Measurements from ENCODE around the gene CREB3L1. TPM values are rescaled to one million over a fixed set of nuclear protein-coding genes. Genes with fewer than 3 reads are reported as not detected.

The CREB3L1 gene
- total and polyA plus RNA-seq, 2 experiments from 2014 or later = 8.5 to 10.4 TPM

DNA sequence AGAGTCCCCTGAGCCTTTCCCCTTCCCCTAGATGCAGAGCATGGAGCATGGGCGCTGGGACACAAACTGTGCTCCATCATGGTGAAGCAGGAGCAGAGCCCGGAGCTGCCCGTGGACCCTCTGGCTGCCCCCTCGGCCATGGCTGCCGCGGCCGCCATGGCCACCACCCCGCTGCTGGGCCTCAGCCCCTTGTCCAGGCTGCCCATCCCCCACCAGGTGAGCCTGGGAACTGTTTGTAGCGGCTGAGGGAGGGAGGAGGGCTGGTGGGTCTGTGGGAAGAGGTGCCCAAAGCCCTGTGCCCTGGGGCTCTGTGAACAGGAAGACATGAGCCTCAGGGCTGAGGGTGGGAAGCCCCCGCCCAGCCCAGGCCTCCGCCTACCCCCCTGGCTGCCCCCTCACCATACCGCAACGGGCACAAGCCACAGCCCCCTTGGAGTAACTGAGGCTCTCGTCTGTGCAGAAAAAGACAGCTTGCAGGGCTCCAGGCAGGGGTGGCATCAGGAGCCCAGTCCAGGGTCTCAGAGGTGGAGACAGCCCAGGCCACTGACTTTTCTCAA is 30.4 kb downstream of the CREB3L1 start (continued):
- TF ChIP-seq, protein P1, sequence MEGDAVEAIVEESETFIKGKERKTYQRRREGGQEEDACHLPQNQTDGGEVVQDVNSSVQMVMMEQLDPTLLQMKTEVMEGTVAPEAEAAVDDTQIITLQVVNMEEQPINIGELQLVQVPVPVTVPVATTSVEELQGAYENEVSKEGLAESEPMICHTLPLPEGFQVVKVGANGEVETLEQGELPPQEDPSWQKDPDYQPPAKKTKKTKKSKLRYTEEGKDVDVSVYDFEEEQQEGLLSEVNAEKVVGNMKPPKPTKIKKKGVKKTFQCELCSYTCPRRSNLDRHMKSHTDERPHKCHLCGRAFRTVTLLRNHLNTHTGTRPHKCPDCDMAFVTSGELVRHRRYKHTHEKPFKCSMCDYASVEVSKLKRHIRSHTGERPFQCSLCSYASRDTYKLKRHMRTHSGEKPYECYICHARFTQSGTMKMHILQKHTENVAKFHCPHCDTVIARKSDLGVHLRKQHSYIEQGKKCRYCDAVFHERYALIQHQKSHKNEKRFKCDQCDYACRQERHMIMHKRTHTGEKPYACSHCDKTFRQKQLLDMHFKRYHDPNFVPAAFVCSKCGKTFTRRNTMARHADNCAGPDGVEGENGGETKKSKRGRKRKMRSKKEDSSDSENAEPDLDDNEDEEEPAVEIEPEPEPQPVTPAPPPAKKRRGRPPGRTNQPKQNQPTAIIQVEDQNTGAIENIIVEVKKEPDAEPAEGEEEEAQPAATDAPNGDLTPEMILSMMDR (conservative IDR thresholded peaks at IDR 0.05; ENCODE audit: low read depth in 2 of 2) = no peak
- TF ChIP-seq JUNB (IDR thresholded peaks at IDR 0.05; ENCODE audit: unreplicated experiment) (no peak), STAT1 (IDR thresholded peaks at IDR 0.05; ENCODE audit: unreplicated experiment) (no peak)
- TF ChIP-seq, protein P2, sequence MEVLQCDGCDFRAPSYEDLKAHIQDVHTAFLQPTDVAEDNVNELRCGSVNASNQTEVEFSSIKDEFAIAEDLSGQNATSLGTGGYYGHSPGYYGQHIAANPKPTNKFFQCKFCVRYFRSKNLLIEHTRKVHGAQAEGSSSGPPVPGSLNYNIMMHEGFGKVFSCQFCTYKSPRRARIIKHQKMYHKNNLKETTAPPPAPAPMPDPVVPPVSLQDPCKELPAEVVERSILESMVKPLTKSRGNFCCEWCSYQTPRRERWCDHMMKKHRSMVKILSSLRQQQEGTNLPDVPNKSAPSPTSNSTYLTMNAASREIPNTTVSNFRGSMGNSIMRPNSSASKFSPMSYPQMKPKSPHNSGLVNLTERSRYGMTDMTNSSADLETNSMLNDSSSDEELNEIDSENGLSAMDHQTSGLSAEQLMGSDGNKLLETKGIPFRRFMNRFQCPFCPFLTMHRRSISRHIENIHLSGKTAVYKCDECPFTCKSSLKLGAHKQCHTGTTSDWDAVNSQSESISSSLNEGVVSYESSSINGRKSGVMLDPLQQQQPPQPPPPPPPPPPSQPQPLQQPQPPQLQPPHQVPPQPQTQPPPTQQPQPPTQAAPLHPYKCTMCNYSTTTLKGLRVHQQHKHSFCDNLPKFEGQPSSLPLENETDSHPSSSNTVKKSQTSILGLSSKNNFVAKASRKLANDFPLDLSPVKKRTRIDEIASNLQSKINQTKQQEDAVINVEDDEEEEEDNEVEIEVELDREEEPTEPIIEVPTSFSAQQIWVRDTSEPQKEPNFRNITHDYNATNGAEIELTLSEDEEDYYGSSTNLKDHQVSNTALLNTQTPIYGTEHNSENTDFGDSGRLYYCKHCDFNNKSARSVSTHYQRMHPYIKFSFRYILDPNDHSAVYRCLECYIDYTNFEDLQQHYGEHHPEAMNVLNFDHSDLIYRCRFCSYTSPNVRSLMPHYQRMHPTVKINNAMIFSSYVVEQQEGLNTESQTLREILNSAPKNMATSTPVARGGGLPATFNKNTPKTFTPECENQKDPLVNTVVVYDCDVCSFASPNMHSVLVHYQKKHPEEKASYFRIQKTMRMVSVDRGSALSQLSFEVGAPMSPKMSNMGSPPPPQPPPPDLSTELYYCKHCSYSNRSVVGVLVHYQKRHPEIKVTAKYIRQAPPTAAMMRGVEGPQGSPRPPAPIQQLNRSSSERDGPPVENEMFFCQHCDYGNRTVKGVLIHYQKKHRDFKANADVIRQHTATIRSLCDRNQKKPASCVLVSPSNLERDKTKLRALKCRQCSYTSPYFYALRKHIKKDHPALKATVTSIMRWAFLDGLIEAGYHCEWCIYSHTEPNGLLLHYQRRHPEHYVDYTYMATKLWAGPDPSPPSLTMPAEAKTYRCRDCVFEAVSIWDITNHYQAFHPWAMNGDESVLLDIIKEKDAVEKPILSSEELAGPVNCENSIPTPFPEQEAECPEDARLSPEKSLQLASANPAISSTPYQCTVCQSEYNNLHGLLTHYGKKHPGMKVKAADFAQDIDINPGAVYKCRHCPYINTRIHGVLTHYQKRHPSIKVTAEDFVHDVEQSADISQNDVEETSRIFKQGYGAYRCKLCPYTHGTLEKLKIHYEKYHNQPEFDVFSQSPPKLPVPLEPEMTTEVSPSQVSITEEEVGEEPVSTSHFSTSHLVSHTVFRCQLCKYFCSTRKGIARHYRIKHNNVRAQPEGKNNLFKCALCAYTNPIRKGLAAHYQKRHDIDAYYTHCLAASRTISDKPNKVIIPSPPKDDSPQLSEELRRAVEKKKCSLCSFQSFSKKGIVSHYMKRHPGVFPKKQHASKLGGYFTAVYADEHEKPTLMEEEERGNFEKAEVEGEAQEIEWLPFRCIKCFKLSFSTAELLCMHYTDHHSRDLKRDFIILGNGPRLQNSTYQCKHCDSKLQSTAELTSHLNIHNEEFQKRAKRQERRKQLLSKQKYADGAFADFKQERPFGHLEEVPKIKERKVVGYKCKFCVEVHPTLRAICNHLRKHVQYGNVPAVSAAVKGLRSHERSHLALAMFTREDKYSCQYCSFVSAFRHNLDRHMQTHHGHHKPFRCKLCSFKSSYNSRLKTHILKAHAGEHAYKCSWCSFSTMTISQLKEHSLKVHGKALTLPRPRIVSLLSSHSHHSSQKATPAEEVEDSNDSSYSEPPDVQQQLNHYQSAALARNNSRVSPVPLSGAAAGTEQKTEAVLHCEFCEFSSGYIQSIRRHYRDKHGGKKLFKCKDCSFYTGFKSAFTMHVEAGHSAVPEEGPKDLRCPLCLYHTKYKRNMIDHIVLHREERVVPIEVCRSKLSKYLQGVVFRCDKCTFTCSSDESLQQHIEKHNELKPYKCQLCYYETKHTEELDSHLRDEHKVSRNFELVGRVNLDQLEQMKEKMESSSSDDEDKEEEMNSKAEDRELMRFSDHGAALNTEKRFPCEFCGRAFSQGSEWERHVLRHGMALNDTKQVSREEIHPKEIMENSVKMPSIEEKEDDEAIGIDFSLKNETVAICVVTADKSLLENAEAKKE (CRISPR knock-in tag; IDR thresholded peaks at IDR 0.05) = no peak

DNA sequence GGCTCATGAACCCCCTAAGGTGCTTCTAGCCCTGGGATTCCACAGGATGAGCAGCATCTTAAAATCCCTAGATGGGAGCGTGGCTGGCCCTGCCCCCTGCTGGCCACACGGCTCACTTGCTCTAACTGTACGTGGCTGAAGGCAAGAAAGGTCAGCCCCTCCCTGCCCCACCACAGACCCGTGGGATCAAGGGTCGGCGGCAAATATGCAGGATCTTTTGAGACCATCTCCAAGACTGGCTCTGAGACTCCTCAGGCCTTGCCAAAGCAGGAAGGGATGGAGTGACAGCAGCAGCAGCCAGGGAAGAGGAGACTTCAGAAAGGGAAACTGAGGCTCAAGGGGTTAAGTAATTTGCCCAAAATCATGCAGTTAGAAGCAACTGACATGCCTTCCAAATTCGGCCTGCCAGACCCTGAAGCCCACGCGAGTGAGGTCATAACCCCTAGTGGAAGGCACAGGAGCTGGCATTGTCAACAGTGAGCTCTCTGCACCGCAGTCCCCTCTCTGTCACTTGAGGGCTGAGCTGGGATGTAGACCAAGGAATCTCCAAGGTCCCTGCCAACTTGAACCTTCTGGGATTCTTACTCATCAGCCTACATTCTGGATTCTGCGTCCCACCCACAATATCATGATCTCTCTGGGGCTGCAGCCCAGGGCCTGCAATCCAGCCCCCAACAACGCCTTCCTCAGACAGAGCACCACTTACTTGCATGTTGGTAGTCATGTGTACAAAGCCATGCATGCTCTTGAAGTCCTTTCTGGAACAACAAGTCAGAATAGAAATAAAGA is 31.4 kb downstream of the CREB3L1 start:
- no peak overlapping the region; the same call in 2 of the 3 replicates for H3K4me3 Mint-ChIP-seq
- ATAC-seq (peak; percentile 92), DNase-seq (ENCODE audit: low spot score) (peak; percentile 94)
- no peaks in the 10 kb centered on the region for H3K36me3 ChIP-seq (ENCODE audit: insufficient read depth)
- H3K9me2 ChIP-seq (ENCODE audit: insufficient read depth) = no peaks in the 10 kb centered on the region
- H4K20me1 ChIP-seq (replicated peaks; ENCODE audit: insufficient read depth) = no peaks in the 10 kb centered on the region; the same call in 1 of the 2 replicates
- H3K4me1 ChIP-seq (ENCODE audit: insufficient read depth) = peaks cover 10% of the 10 kb centered on the region
- no peak for TF ChIP-seq ZNF114 (CRISPR knock-in tag; IDR thresholded peaks at IDR 0.05)
- TF ChIP-seq, protein P1 (conservative IDR thresholded peaks at IDR 0.05; ENCODE audit: low read depth in 2 of 2) = peak; percentile 93 to 94
- TF ChIP-seq, protein P3, sequence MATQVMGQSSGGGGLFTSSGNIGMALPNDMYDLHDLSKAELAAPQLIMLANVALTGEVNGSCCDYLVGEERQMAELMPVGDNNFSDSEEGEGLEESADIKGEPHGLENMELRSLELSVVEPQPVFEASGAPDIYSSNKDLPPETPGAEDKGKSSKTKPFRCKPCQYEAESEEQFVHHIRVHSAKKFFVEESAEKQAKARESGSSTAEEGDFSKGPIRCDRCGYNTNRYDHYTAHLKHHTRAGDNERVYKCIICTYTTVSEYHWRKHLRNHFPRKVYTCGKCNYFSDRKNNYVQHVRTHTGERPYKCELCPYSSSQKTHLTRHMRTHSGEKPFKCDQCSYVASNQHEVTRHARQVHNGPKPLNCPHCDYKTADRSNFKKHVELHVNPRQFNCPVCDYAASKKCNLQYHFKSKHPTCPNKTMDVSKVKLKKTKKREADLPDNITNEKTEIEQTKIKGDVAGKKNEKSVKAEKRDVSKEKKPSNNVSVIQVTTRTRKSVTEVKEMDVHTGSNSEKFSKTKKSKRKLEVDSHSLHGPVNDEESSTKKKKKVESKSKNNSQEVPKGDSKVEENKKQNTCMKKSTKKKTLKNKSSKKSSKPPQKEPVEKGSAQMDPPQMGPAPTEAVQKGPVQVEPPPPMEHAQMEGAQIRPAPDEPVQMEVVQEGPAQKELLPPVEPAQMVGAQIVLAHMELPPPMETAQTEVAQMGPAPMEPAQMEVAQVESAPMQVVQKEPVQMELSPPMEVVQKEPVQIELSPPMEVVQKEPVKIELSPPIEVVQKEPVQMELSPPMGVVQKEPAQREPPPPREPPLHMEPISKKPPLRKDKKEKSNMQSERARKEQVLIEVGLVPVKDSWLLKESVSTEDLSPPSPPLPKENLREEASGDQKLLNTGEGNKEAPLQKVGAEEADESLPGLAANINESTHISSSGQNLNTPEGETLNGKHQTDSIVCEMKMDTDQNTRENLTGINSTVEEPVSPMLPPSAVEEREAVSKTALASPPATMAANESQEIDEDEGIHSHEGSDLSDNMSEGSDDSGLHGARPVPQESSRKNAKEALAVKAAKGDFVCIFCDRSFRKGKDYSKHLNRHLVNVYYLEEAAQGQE (IDR thresholded peaks at IDR 0.05; ENCODE audit: unreplicated experiment) = no peak
- no peak for TF ChIP-seq JUNB (IDR thresholded peaks at IDR 0.05; ENCODE audit: unreplicated experiment)
- TF ChIP-seq CREB1 (CRISPR knock-in tag; IDR thresholded peaks at IDR 0.05; ENCODE audit: low read depth) = no peak
- peaks cover 10% of the 10 kb centered on the region for H3F3A ChIP-seq (replicated peaks; ENCODE audit: low read depth)
- H3K4me2 ChIP-seq = peak overlapping the region; percentile 69
- H3K9me3 Mint-ChIP-seq = no peaks in the 10 kb centered on the region
- H3K27me3 ChIP-seq (ENCODE audit: insufficient read depth) = no peaks in the 10 kb centered on the region
- H3K4me1 Mint-ChIP-seq = peaks cover 20% of the 10 kb centered on the region
- H3K36me3 Mint-ChIP-seq (ENCODE audit: low read depth) = no peaks in the 10 kb centered on the region
- no peaks in the 10 kb centered on the region for H3K79me2 ChIP-seq (replicated peaks; ENCODE audit: insufficient read depth)
- H2AFZ ChIP-seq = no peak overlapping the region
- H3K27me3 Mint-ChIP-seq (ENCODE audit: insufficient read depth, low read depth, poor library complexity) = peaks cover 11% of the 10 kb centered on the region
- H3K27ac Mint-ChIP-seq = peak overlapping the region; percentile 20; the same call in 1 of the 2 replicates
- H3K27ac ChIP-seq (ENCODE audit: low read depth) = no peak overlapping the region
- no peak overlapping the region for H3K4me3 ChIP-seq

Measured in GM23338 (cell line).